Measurements from ENCODE around the gene SAMD4A. TPM values are rescaled to one million over a fixed set of nuclear protein-coding genes. Genes with fewer than 3 reads are reported as not detected.

The SAMD4A gene
- total RNA-seq, 1 experiment from 2014 or later, result 9.6 TPM

GRCh38 chr14:54815515-54815914, 248.6 kb downstream of the SAMD4A start:
- Histone ChIP-seq H3K4ac (ENCODE audit: low read depth, low read length) (no peak overlapping the region), H3K27ac (ENCODE audit: insufficient read length, low read depth, low read length) (no peak overlapping the region), H4K91ac (ENCODE audit: insufficient read length, low read depth, low read length) (no peak overlapping the region), H3K27me3 (ENCODE audit: insufficient read depth, low read length) (no peaks in the 10 kb centered on the region), H2BK12ac (ENCODE audit: insufficient read length, low read depth, low read length) (no peak overlapping the region), H3K79me1 (ENCODE audit: insufficient read depth, low read depth, low read length, poor library complexity, severe bottlenecking) (no peaks in the 10 kb centered on the region), H3K79me2 (ENCODE audit: insufficient read depth, low read length) (no peaks in the 10 kb centered on the region), H3K4me1 (ENCODE audit: insufficient read depth, low read length) (no peaks in the 10 kb centered on the region), H3K9me3 (ENCODE audit: control insufficient read depth, low read depth, low read length) (no peaks in the 10 kb centered on the region), H2BK20ac (ENCODE audit: low read depth, low read length, poor library complexity, severe bottlenecking) (no peak overlapping the region), H2AFZ (ENCODE audit: low read length) (no peak overlapping the region), H3K4me2 (ENCODE audit: insufficient read depth, insufficient read length, low read length) (no peak overlapping the region), H3K9ac (ENCODE audit: extremely low read depth, insufficient read length, low read length) (no peak overlapping the region), H3K23me2 (ENCODE audit: insufficient read length, low read depth, low read length, poor library complexity, severe bottlenecking) (no peaks in the 10 kb centered on the region), H4K5ac (ENCODE audit: insufficient read length, low read depth, low read length) (no peak overlapping the region), H2BK120ac (ENCODE audit: low read depth, low read length, poor library complexity, severe bottlenecking) (no peak overlapping the region), H4K20me1 (ENCODE audit: control insufficient read depth, insufficient read depth, insufficient read length) (no peaks in the 10 kb centered on the region), H4K8ac (replicated peaks; ENCODE audit: insufficient read length, low read depth, low read length) (no peak overlapping the region), H2BK5ac (ENCODE audit: insufficient read length, low read length) (no peak overlapping the region), H3K56ac (ENCODE audit: insufficient read length, low read depth, low read length) (no peak overlapping the region), H3T11ph (ENCODE audit: low read length) (no peak overlapping the region), H2BK15ac (ENCODE audit: low read depth, low read length) (no peak overlapping the region), H3K23ac (ENCODE audit: insufficient read length, low read depth, low read length) (no peak overlapping the region), H3K14ac (ENCODE audit: insufficient read depth, low read length) (no peak overlapping the region), H3K18ac (ENCODE audit: insufficient read length, low read depth, low read length) (no peak overlapping the region), H2AK5ac (ENCODE audit: insufficient read length, low read length) (no peak overlapping the region)
- no peak for TF ChIP-seq CTCF (conservative IDR thresholded peaks at IDR 0.05)
- peaks cover 0 to 4% of the 10 kb centered on the region in 2 experiments; a peak in 1 of 5 replicates for H3K9me3 Mint-ChIP-seq
- peaks cover 3 to 4% of the 10 kb centered on the region in 2 experiments; a peak in 3 of 4 replicates for H3K4me1 Mint-ChIP-seq
- H3K27me3 Mint-ChIP-seq (ENCODE audit: low read depth), result peaks cover 12% of the 10 kb centered on the region
- no CpG with 5 or more reads among the region's 6 CpGs for WGBS (ENCODE audit: extremely low coverage, insufficient read length, low lambda C conversion rate)
- no peak for DNase-seq
- no peak overlapping the region for H3K27ac Mint-ChIP-seq
- H3K36me3 Mint-ChIP-seq (ENCODE audit: insufficient read depth in 1 of 3, low read depth in 3 of 3), result no peaks in the 10 kb centered on the region; a peak in 1 of 7 replicates
- H3K4me3 Mint-ChIP-seq, result no peak overlapping the region
